ENCODE measurements around the gene TCF20. TPM values are rescaled to one million over a fixed set of nuclear protein-coding genes. Genes with fewer than 3 reads are reported as not detected.
A peak's percentile ranks its signal among the peaks of the same experiment; 100 is the strongest.

Gene TCF20
- total RNA-seq, result 40.5 and 41.1 TPM in 2 replicates
- long read RNA-seq, partial matches to known transcripts, result 0 of 7 reads
- long read RNA-seq, other reads (novel, unspliced or antisense), result 7 of 7 reads

DNA sequence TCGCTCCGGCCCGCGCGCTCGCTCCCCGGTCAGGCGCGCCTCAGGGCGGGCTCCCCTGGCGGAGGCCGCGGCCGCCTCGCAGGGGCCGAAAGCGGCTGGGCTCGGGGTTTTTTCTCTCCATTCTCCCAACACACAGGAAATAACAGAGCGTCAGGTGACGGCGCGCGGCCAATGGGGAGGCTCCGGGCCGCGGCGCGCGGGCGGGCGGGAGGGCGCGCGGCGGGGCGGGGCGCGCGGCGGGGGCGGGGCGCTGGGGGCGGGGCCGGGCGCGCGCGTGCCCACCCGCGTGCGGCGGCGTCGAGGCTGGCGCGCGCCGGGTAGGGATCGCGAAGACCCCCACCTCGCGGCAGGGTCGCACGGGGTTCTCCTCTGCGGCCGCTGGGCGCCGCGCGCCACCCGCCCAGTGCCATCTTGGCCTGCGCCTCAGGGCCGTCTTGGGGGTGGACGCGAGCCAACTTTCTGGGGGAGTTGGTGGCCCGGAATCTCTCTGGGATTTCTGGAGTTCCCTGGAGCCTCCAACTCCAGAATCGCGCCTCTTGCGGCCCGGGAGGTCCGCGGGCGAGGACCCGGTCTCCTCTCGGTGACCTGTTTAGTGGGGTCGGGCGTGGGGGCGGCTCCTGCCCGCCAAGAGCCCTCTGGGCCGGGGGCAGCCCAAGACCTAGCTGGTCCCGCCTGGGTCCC is at the start of gene TCF20:
TSS of gene TCF20 (minus strand) at position 144 of the 681 bp plus-strand sequence. CDS start 55,348 bp downstream, outside the sequence.
- H3K27ac Mint-ChIP-seq (ENCODE audit: unreplicated experiment), result peak within 1 kb of the TSS; percentile 80
- TF ChIP-seq, protein P1, sequence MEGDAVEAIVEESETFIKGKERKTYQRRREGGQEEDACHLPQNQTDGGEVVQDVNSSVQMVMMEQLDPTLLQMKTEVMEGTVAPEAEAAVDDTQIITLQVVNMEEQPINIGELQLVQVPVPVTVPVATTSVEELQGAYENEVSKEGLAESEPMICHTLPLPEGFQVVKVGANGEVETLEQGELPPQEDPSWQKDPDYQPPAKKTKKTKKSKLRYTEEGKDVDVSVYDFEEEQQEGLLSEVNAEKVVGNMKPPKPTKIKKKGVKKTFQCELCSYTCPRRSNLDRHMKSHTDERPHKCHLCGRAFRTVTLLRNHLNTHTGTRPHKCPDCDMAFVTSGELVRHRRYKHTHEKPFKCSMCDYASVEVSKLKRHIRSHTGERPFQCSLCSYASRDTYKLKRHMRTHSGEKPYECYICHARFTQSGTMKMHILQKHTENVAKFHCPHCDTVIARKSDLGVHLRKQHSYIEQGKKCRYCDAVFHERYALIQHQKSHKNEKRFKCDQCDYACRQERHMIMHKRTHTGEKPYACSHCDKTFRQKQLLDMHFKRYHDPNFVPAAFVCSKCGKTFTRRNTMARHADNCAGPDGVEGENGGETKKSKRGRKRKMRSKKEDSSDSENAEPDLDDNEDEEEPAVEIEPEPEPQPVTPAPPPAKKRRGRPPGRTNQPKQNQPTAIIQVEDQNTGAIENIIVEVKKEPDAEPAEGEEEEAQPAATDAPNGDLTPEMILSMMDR (IDR thresholded peaks at IDR 0.05), result no peak
- H3K27me3 Mint-ChIP-seq (ENCODE audit: unreplicated experiment), result no peaks in the 10 kb centered on the region
- peak within 1 kb of the TSS; percentile 92 for H3K4me3 Mint-ChIP-seq (ENCODE audit: unreplicated experiment)
- no peaks in the 10 kb centered on the region for H3K9me3 Mint-ChIP-seq (ENCODE audit: unreplicated experiment)
- peak; percentile 89 for DNase-seq (ENCODE audit: extremely low spot score, unreplicated experiment)
- no peaks in the 10 kb centered on the region for H3K36me3 Mint-ChIP-seq (ENCODE audit: unreplicated experiment)
- peaks cover 17% of the 10 kb centered on the region for H3K4me1 Mint-ChIP-seq (ENCODE audit: unreplicated experiment)

DNA sequence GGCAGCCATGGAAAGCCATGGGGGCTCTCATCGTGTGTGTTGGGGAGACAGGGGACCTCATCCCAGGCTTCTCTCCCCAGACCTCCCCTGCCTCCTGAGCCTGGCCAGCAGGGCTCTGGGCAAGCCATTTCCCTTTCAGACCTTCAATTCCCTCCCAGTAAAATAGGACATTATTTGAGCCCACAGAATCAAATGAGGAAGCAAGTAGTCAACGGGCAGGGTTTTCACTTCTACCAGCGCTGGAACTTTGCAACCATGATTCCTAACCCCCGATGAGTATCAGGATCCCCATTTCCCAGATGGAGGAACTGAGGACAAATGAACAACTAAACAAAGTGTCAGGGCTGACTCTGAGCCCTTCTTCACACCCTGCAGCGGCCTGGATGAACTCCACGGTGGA is 48.9 kb upstream of the TCF20 start:
- H3K27me3 Mint-ChIP-seq (ENCODE audit: unreplicated experiment), result no peaks in the 10 kb centered on the region
- H3K27ac Mint-ChIP-seq (ENCODE audit: unreplicated experiment), result no peak overlapping the region
- H3K36me3 Mint-ChIP-seq (ENCODE audit: unreplicated experiment), result no peaks in the 10 kb centered on the region
- H3K4me3 Mint-ChIP-seq (ENCODE audit: unreplicated experiment), result no peak overlapping the region
- H3K9me3 Mint-ChIP-seq (ENCODE audit: unreplicated experiment), result no peaks in the 10 kb centered on the region
- H3K4me1 Mint-ChIP-seq (ENCODE audit: unreplicated experiment), result peaks cover 16% of the 10 kb centered on the region
- TF ChIP-seq, protein P1 (IDR thresholded peaks at IDR 0.05), result no peak
- DNase-seq (ENCODE audit: extremely low spot score, unreplicated experiment), result no peak

DNA sequence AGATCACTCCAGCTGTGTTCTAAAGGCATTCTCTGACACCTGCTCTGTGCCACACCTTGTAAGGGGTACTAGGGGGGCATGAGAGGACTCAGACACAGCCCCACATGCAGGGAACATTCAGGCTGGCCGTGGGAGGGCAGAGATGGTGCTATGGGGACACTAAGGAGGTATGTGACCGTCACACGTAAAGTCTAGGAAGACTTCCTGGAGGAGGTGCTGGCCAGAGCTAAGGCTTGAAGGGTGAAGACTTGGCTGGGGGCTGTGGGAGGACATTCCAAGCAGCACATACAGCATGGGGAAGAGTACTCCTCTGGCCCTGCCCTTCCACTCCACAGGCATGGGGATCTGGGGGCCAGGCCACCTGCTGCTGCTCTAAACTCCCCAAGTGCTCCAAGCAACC is 48.5 kb upstream of the TCF20 start:
- peaks cover 20% of the 10 kb centered on the region for H3K4me1 Mint-ChIP-seq (ENCODE audit: unreplicated experiment)
- no peaks in the 10 kb centered on the region for H3K27me3 Mint-ChIP-seq (ENCODE audit: unreplicated experiment)
- no peaks in the 10 kb centered on the region for H3K36me3 Mint-ChIP-seq (ENCODE audit: unreplicated experiment)
- H3K9me3 Mint-ChIP-seq (ENCODE audit: unreplicated experiment), result no peaks in the 10 kb centered on the region
- TF ChIP-seq, protein P1 (IDR thresholded peaks at IDR 0.05), result no peak
- H3K4me3 Mint-ChIP-seq (ENCODE audit: unreplicated experiment), result no peak overlapping the region
- H3K27ac Mint-ChIP-seq (ENCODE audit: unreplicated experiment), result no peak overlapping the region
- no peak for DNase-seq (ENCODE audit: extremely low spot score, unreplicated experiment)

- Mint-ChIP-seq H3K9me3 (ENCODE audit: unreplicated experiment) (no peaks in the 10 kb centered on the region), H3K4me1 (ENCODE audit: unreplicated experiment) (peaks cover 29% of the 10 kb centered on the region), H3K27ac (ENCODE audit: unreplicated experiment) (no peak overlapping the region), H3K27me3 (ENCODE audit: unreplicated experiment) (no peaks in the 10 kb centered on the region), H3K36me3 (ENCODE audit: unreplicated experiment) (no peaks in the 10 kb centered on the region), H3K4me3 (ENCODE audit: unreplicated experiment) (no peak overlapping the region)
- DNase-seq (ENCODE audit: extremely low spot score, unreplicated experiment), result no peak
- TF ChIP-seq, protein P1 (IDR thresholded peaks at IDR 0.05), result no peak
Observed at GRCh38 chr22:42317691-42318547, 47.5 kb upstream of the TCF20 start.

GRCh38 chr22:42317008-42317407 is 46.6 kb upstream of the TCF20 start:
- no peak overlapping the region for H3K27ac Mint-ChIP-seq (ENCODE audit: unreplicated experiment)
- DNase-seq (ENCODE audit: extremely low spot score, unreplicated experiment), result no peak
- H3K4me1 Mint-ChIP-seq (ENCODE audit: unreplicated experiment), result peaks cover 24% of the 10 kb centered on the region
- TF ChIP-seq, protein P1 (IDR thresholded peaks at IDR 0.05), result no peak
- no peak overlapping the region for H3K4me3 Mint-ChIP-seq (ENCODE audit: unreplicated experiment)
- no peaks in the 10 kb centered on the region for H3K27me3 Mint-ChIP-seq (ENCODE audit: unreplicated experiment)
- no peaks in the 10 kb centered on the region for H3K36me3 Mint-ChIP-seq (ENCODE audit: unreplicated experiment)
- no peaks in the 10 kb centered on the region for H3K9me3 Mint-ChIP-seq (ENCODE audit: unreplicated experiment)

Measured in osteocyte (in vitro differentiated cells).